ENCODE data around the gene CC2D1A.

CC2D1A gene

DNA sequence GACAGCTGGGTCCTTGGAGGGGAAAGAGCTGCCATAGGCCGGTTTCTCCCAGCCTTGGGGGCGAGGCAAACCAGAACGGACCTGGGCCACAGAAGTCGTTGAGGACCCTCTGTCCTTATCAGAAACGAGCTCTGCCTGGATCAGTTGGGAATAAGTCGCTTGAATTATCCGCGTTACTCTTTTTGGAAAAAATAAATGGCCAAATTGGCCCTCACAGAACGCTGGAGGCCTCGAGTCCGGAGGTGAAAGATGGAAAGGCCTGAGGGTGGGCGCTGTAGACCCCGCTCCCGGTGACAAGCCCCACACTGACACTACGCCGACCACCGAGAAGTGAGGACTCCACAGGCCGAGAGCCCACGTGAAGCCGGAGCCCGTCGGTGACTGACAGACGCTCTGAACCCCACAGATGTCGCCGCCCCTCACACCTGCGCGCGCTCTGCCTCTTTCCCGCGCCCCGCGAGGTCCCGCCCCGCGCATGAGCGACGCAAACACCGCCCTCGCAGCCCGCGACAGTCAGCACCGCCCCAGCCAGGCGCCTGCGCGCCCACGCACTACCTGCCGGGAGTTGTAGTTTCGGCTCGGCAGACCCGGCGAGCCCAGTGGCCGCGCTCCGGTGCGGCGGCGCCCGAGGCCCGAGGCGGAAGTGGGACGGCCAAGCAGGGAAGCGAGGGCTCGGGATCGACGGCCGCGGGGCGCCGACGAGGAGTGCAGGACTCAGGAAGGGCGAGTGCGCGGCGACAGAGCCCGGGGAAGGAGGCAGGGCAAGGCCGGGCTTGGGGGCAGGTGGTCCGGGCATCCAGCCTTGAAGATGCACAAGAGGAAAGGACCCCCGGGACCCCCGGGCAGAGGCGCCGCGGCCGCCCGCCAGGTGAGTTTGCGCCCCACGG, at the start of gene CC2D1A, which contains the start of gene BRME1:
TSS of gene CC2D1A (plus strand) at position 568 of the 887 bp plus-strand sequence. CDS start at position 809, 241 bp downstream.
TSS of gene BRME1 (minus strand) at position 484 of the 887 bp plus-strand sequence. CDS start 1,225 bp downstream, outside the sequence.
- peak within 1 kb of the TSS; percentile 63 to 85 (median 79); a peak in 21 of 22 replicates for H3K27ac ChIP-seq
- H3K36me3 ChIP-seq = peaks cover 15 to 17% (median 16%) of the 10 kb centered on the region in 11 experiments
- H3K4me2 ChIP-seq = peak within 1 kb of the TSS; percentile 69 to 96 (median 91)
- TF ChIP-seq Cebpa-rat (IDR thresholded peaks at IDR 0.05) = no peak
- H3K4me1 ChIP-seq = peaks cover 23 to 58% (median 46%) of the 10 kb centered on the region in 10 experiments
- no peaks in the 10 kb centered on the region; a peak in 1 of 22 replicates for H4K20me1 ChIP-seq
- H3K9me3 ChIP-seq (replicated peaks in 1 of 11) = no peaks in the 10 kb centered on the region
- peak within 1 kb of the TSS; percentile 79 to 89 (median 87) for H3K9ac ChIP-seq
- H3K4me3 ChIP-seq = peak within 1 kb of the TSS; percentile 70 to 88 (median 84)
- H3K27me3 ChIP-seq = no peaks in the 10 kb centered on the region

- H3K27ac ChIP-seq = no peak overlapping the region
- no peak for TF ChIP-seq Cebpa-rat (IDR thresholded peaks at IDR 0.05)
- H3K4me3 ChIP-seq = no peak overlapping the region
- H3K4me2 ChIP-seq = no peak overlapping the region
- no peaks in the 10 kb centered on the region for H3K9me3 ChIP-seq (replicated peaks in 1 of 11)
- peaks cover 7 to 23% (median 10%) of the 10 kb centered on the region in 10 experiments for H3K4me1 ChIP-seq
- H3K27me3 ChIP-seq = peaks cover 0 to 9% (median 8%) of the 10 kb centered on the region in 11 experiments; a peak in 13 of 22 replicates
- H4K20me1 ChIP-seq = no peaks in the 10 kb centered on the region
- H3K9ac ChIP-seq = no peak overlapping the region
- no peaks in the 10 kb centered on the region for H3K36me3 ChIP-seq
Observed at GRCh38 chr19:13856497-13856896, 49.5 kb upstream of the CC2D1A start.

DNA sequence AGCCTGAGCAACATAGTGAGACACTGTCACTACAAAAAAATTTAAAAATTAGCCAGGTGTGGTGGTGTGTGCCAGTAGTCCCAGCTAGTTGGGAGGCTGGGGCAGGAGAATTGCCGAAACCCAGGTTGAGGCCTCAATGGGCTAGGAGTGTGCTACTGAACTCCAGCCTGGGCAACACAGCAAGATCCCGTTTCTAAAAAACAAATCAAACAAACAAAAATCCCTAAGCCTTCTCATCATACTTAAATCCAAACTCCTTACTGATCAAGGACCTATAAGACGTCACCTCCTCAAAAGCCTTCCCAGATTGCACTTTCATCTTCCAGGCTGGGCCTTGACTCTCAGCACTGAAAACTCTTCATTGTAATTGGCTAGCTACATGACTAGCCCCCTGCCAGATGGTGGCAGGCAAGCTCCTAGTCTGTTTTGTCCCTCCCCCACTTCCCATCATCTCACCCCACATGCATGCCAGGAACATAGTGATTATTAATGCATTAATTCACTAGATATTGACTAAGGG, 46.6 kb upstream of the CC2D1A start:
- Histone ChIP-seq H3K27me3 (peaks cover 9 to 32% (median 27%) of the 10 kb centered on the region in 11 experiments), H3K4me1 (peaks cover 17 to 47% (median 25%) of the 10 kb centered on the region in 10 experiments), H3K27ac (no peak overlapping the region), H3K4me2 (peak overlapping the region in 2 of 11 experiments; percentile 23 to 24; a peak in 1 of 22 replicates), H3K9ac (no peak overlapping the region), H3K36me3 (no peaks in the 10 kb centered on the region), H4K20me1 (no peaks in the 10 kb centered on the region; a peak in 1 of 22 replicates), H3K4me3 (no peak overlapping the region), H3K9me3 (replicated peaks in 1 of 11) (no peaks in the 10 kb centered on the region)
- TF ChIP-seq Cebpa-rat (IDR thresholded peaks at IDR 0.05) = no peak

GRCh38 chr19:13860679-13861391, 45.2 kb upstream of the CC2D1A start:
- Histone ChIP-seq H3K9ac (peak overlapping the region in 4 of 11 experiments; percentile 46 to 70 (median 68); a peak in 5 of 22 replicates), H3K27me3 (peaks cover 19 to 44% (median 39%) of the 10 kb centered on the region in 11 experiments), H3K4me1 (peaks cover 18 to 44% (median 28%) of the 10 kb centered on the region in 10 experiments), H3K4me2 (peak overlapping the region; percentile 84 to 98 (median 94)), H4K20me1 (no peaks in the 10 kb centered on the region; a peak in 1 of 22 replicates), H3K9me3 (replicated peaks in 1 of 11) (no peaks in the 10 kb centered on the region), H3K4me3 (peak overlapping the region in 1 of 10 experiments; percentile 55; a peak in 2 of 20 replicates), H3K36me3 (no peaks in the 10 kb centered on the region), H3K27ac (peak overlapping the region in 8 of 11 experiments; percentile 47 to 71 (median 63); a peak in 14 of 22 replicates)
- no peak for TF ChIP-seq Cebpa-rat (IDR thresholded peaks at IDR 0.05)

DNA sequence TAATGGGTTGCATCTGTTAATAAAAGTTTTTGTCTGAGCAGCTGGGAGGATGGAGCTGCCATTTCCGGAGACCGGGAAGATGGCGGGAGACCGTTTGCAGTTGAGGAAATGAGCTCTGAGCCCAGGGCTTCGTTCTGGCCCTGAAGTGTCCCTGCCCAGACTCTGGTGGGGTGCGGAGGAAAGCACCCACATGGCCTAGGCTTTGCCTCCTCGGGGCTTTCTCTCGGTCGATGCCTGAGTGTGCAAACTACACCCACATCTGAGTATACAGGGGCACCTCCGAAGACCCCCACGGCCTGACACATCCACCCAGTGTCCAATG, 44.6 kb upstream of the CC2D1A start:
- peak overlapping the region; percentile 84 to 98 (median 94) for H3K4me2 ChIP-seq
- TF ChIP-seq Cebpa-rat (IDR thresholded peaks at IDR 0.05) = no peak
- peak overlapping the region; percentile 21 to 73 (median 66); a peak in 21 of 22 replicates for H3K9ac ChIP-seq
- peaks cover 25 to 49% (median 44%) of the 10 kb centered on the region in 11 experiments for H3K27me3 ChIP-seq
- peak overlapping the region; percentile 29 to 67 (median 49); a peak in 13 of 20 replicates for H3K4me3 ChIP-seq
- H3K27ac ChIP-seq = peak overlapping the region; percentile 27 to 71 (median 61); a peak in 21 of 22 replicates
- H3K4me1 ChIP-seq = peaks cover 23 to 49% (median 33%) of the 10 kb centered on the region in 10 experiments
- H4K20me1 ChIP-seq = no peaks in the 10 kb centered on the region; a peak in 1 of 22 replicates
- no peaks in the 10 kb centered on the region for H3K9me3 ChIP-seq (replicated peaks in 1 of 11)
- no peaks in the 10 kb centered on the region for H3K36me3 ChIP-seq

DNA sequence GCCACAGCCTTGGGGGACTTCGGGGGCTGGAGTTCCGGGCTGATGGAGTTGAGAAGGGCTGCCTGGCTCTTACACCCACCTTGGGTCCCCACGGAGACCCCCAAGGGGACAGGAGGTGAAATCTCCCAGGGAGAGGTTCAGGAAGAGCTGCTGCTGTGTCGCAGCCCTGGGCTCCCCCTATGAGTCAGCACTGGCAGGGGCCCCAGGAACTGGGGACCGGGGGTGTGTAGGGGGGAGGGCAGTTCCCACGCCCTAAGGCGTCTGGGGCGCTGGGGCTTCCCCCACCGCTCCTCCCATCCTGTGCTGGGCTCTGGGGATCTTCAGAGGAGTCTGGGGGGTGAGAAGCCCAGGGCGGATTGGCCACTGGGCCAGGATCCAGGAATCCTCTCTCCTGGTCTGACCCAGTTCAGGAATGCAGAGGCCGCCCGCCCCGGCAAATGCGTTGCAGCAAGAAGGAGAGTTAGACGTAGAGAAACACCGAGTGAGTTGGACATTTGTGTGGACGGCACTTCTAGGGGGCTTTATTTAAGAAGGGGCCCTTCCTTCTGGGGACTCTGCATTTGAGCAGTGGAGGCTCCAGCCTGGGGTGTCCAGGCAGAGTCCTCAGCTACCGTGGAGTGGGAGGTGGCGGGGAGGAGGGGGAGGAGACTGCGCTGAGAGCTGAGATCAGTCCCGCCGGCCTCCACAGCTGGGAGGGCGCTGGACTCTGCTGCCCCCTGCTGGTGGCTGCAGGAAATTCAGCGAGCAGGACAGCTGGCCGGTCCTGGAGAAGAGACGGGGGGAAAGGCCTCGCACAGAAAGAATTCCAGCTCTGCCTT, 44.1 kb upstream of the CC2D1A start:
- Histone ChIP-seq H3K4me2 (peak overlapping the region; percentile 84 to 98 (median 94)), H3K27ac (peak overlapping the region; percentile 27 to 71 (median 61); a peak in 21 of 22 replicates), H4K20me1 (no peaks in the 10 kb centered on the region; a peak in 1 of 22 replicates), H3K9ac (peak overlapping the region; percentile 21 to 73 (median 66); a peak in 21 of 22 replicates), H3K4me1 (peaks cover 26 to 51% (median 36%) of the 10 kb centered on the region in 10 experiments), H3K36me3 (no peaks in the 10 kb centered on the region), H3K27me3 (peaks cover 30 to 55% (median 49%) of the 10 kb centered on the region in 11 experiments), H3K4me3 (peak overlapping the region; percentile 29 to 67 (median 49); a peak in 19 of 20 replicates), H3K9me3 (replicated peaks in 1 of 11) (no peaks in the 10 kb centered on the region)
- no peak for TF ChIP-seq Cebpa-rat (IDR thresholded peaks at IDR 0.05)

GRCh38 chr19:13864046-13864666, 41.8 kb upstream of the CC2D1A start:
- H3K4me2 ChIP-seq = peak overlapping the region; percentile 64 to 98 (median 70); a peak in 19 of 22 replicates
- H3K9me3 ChIP-seq (replicated peaks in 1 of 11) = no peaks in the 10 kb centered on the region
- H3K9ac ChIP-seq = peak overlapping the region in 2 of 11 experiments; percentile 52 to 67; a peak in 2 of 22 replicates
- peaks cover 32 to 67% (median 61%) of the 10 kb centered on the region in 11 experiments for H3K27me3 ChIP-seq
- H3K4me3 ChIP-seq = peak overlapping the region in 2 of 10 experiments; percentile 36 to 38; a peak in 2 of 20 replicates
- peaks cover 27 to 51% (median 39%) of the 10 kb centered on the region in 10 experiments for H3K4me1 ChIP-seq
- H3K27ac ChIP-seq = no peak overlapping the region
- TF ChIP-seq Cebpa-rat (IDR thresholded peaks at IDR 0.05) = no peak
- H3K36me3 ChIP-seq = no peaks in the 10 kb centered on the region
- no peaks in the 10 kb centered on the region; a peak in 1 of 22 replicates for H4K20me1 ChIP-seq

All from BLaER1 treated with 17β-estradiol and CSF1 and Interleukin-3, amounts not matched to agents 10 nM and 100 nM (cell line).